ENCODE data around the gene LRP11. TPM values are rescaled to one million over a fixed set of nuclear protein-coding genes. Genes with fewer than 3 reads are reported as not detected.

Gene LRP11
- total and polyA plus RNA-seq, 9 of the 15 experiments (the other 6 are each of a cell fraction or from before 2014, with no cell fraction given), result 0.51 to 3.5 (median 2.4) TPM

DNA sequence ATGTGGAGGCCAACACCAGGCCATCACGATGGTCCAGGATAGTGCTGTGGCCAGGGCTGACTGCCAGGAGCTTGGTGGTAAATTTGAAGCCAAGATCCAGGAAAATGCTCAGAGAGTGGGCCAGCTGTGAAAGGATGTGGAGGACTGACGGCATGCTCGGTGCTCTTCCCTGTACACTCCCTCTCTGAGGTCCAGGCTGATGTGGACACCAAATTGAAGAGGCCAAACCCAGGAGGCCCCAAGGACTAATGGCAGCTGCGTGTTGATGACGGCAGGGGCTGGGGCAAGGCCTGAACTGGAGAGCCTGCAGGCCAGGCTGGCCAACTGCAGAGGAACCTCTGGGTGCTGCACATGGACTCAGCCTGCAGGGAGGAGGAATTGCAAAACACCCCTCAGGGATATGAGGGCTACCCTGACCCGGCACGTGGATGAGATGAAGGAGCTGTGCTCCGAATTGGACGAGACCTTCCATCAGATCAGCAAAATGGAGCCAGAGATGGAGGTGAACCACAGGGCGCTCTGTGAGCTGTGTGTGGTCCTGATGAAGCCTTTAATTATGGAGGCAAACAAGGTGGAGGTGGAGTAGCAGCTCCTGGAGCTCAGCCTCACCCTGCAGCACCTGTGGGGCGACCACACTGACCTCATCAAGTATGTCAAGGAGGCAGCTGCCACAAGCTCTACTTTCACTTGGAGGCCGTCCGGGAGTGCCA is 40.7 kb upstream of the LRP11 start:
- Histone ChIP-seq H3K9me3 (replicated peaks; ENCODE audit: control insufficient read depth, insufficient read depth, low read depth, low read length) (peaks cover 4% of the 10 kb centered on the region; the same call in 1 of the 2 replicates), H4K20me1 (replicated peaks; ENCODE audit: control insufficient read depth, insufficient read depth, low read length) (no peaks in the 10 kb centered on the region), H3K9me1 (ENCODE audit: control insufficient read depth, insufficient read depth, low read length) (no peaks in the 10 kb centered on the region), H3K79me2 (ENCODE audit: control insufficient read depth, insufficient read depth, low read length) (no peaks in the 10 kb centered on the region), H3K4me3 (no peak overlapping the region), H3K4me2 (ENCODE audit: insufficient read depth, low read length) (no peak overlapping the region), H3K27me3 (ENCODE audit: control insufficient read depth in 2 of 2, insufficient read depth in 2 of 2, low read length in 2 of 2) (peaks cover 20 to 60% of the 10 kb centered on the region in 2 experiments), H3K36me3 (ENCODE audit: control insufficient read depth, insufficient read depth, low read length) (no peaks in the 10 kb centered on the region), H3K4me1 (replicated peaks in 1 of 2; ENCODE audit: control insufficient read depth in 2 of 2, insufficient read depth in 2 of 2, low read length in 2 of 2) (peaks cover 0 to 6% of the 10 kb centered on the region in 2 experiments; a peak in 1 of 5 replicates), H2AFZ (ENCODE audit: low read depth, low read length) (no peak overlapping the region), H3K27ac (ENCODE audit: extremely low read depth, low read depth, low read length) (no peak overlapping the region), H3K9ac (ENCODE audit: insufficient read depth in 1 of 2, low read depth in 2 of 2, low read length in 2 of 2) (peak overlapping the region in 1 of 2 experiments; percentile 48; a peak in 1 of 4 replicates)
- ATAC-seq, result peak; percentile 31
- intact Hi-C loops (cut with micrococcal nuclease) (no loop called here), in situ Hi-C loops (cut with MboI) (loop anchor here (25.0 kb wide), 1 partner anchor 868 kb away; no protein-coding TSS in a partner anchor)
- no TSS peak for BruUV-seq (replicated peaks)
- ChIA-PET CTCF (ENCODE audit: low intra/inter-chr PET ratio) (no interaction called here), POLR2A (interaction anchor here (0.7 to 2.2 kb wide), 6 partner anchors 10 to 965 kb away, joined by 3 to 13 read pairs (median 6); no protein-coding TSS in a partner anchor)
- WGBS (ENCODE audit: insufficient coverage, low coverage, missing lambda C conversion rate), result 3% methylated on average over 13 of the region's 13 CpGs
- no peak for FAIRE-seq
- DNase-seq (ENCODE audit: extremely low read depth in 1 of 4, low spot score in 3 of 4), result no peak
- TF ChIP-seq ZNF79 (CRISPR knock-in tag; IDR thresholded peaks at IDR 0.05; ENCODE audit: low read depth) (no peak), CHD1 (IDR thresholded peaks at IDR 0.05; ENCODE audit: low read length) (no peak), CHD4 (IDR thresholded peaks at IDR 0.05; ENCODE audit: insufficient read depth, insufficient replicate concordance, low read depth, low read length, poor library complexity, severe bottlenecking) (no peak), XRCC4 (IDR thresholded peaks at IDR 0.05; ENCODE audit: extremely low read depth, insufficient read depth, insufficient read length) (no peak), RBFOX2 (IDR thresholded peaks at IDR 0.05; ENCODE audit: low read depth, low read length) (no peak), U2AF1 (optimal IDR thresholded peaks at IDR 0.05; ENCODE audit: low read depth, low read length) (no peak), HEY1 (CRISPR knock-in tag; IDR thresholded peaks at IDR 0.05; ENCODE audit: borderline replicate concordance) (no peak), NFYB (IDR thresholded peaks at IDR 0.05; ENCODE audit: extremely low read depth, insufficient read length) (no peak), THAP7 (CRISPR knock-in tag; IDR thresholded peaks at IDR 0.05) (no peak), SIN3A (IDR thresholded peaks at IDR 0.05; ENCODE audit: borderline replicate concordance in 2 of 2, control insufficient read depth in 1 of 2, low read depth in 2 of 2, low read length in 2 of 2) (no peak), SMARCE1 (IDR thresholded peaks at IDR 0.05) (no peak), MCM3 (IDR thresholded peaks at IDR 0.05) (no peak)
- TF ChIP-seq, protein P1, sequence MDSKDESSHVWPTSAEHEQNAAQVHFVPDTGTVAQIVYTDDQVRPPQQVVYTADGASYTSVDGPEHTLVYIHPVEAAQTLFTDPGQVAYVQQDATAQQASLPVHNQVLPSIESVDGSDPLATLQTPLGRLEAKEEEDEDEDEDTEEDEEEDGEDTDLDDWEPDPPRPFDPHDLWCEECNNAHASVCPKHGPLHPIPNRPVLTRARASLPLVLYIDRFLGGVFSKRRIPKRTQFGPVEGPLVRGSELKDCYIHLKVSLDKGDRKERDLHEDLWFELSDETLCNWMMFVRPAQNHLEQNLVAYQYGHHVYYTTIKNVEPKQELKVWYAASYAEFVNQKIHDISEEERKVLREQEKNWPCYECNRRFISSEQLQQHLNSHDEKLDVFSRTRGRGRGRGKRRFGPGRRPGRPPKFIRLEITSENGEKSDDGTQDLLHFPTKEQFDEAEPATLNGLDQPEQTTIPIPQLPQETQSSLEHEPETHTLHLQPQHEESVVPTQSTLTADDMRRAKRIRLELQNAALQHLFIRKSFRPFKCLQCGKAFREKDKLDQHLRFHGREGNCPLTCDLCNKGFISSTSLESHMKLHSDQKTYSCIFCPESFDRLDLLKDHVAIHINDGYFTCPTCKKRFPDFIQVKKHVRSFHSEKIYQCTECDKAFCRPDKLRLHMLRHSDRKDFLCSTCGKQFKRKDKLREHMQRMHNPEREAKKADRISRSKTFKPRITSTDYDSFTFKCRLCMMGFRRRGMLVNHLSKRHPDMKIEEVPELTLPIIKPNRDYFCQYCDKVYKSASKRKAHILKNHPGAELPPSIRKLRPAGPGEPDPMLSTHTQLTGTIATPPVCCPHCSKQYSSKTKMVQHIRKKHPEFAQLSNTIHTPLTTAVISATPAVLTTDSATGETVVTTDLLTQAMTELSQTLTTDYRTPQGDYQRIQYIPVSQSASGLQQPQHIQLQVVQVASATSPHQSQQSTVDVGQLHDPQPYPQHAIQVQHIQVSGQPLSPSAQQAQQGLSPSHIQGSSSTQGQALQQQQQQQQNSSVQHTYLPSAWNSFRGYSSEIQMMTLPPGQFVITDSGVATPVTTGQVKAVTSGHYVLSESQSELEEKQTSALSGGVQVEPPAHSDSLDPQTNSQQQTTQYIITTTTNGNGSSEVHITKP (IDR thresholded peaks at IDR 0.05; ENCODE audit: partially characterized antibody), result no peak
